Measurements from ENCODE around the gene DTWD2.
"Not testable (repeated sequence)": the region's sequence is repeated elsewhere in the genome, so short reads cannot be mapped to it uniquely, and the experiment has no call there.

DTWD2 gene

GRCh38 chr5:118994595-118994994 is 6.2 kb upstream of the DTWD2 start:
- no peak for DNase-seq

GRCh38 chr5:118993118-118993517 is 4.8 kb upstream of the DTWD2 start:
- not testable (repeated sequence) for DNase-seq

- not testable (repeated sequence) for DNase-seq
Observed at GRCh38 chr5:118992055-118992454, 3.7 kb upstream of the DTWD2 start.

GRCh38 chr5:118990582-118990981 is 2.2 kb upstream of the DTWD2 start:
- DNase-seq = no peak

GRCh38 chr5:118989816-118990215 is 1.5 kb upstream of the DTWD2 start:
- DNase-seq = no peak

DNA sequence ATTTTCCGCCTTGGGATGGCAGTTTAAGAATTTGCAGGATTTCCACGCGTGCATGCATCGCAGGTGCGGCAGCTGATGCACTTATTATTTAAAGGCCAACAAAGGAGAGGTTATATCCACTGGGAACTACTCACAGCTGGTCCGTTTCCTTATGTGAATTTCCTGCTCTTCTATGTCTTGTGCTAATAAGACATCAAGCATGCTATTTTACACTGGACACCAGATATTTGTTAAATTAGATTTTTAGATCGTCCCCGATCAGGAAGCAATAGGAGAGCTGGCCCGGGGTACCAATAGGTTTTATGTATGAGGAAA is 476 bp upstream of the DTWD2 start:
- DNase-seq = no peak

GRCh38 chr5:118984602-118985001 is 3.7 kb downstream of the DTWD2 start:
- DNase-seq = no peak

GRCh38 chr5:118981783-118982182 is 6.6 kb downstream of the DTWD2 start:
- DNase-seq = no peak

- DNase-seq = no peak
Observed at GRCh38 chr5:118980438-118980837, 7.9 kb downstream of the DTWD2 start.

GRCh38 chr5:118980017-118980416 is 8.3 kb downstream of the DTWD2 start:
- no peak for DNase-seq

DNA sequence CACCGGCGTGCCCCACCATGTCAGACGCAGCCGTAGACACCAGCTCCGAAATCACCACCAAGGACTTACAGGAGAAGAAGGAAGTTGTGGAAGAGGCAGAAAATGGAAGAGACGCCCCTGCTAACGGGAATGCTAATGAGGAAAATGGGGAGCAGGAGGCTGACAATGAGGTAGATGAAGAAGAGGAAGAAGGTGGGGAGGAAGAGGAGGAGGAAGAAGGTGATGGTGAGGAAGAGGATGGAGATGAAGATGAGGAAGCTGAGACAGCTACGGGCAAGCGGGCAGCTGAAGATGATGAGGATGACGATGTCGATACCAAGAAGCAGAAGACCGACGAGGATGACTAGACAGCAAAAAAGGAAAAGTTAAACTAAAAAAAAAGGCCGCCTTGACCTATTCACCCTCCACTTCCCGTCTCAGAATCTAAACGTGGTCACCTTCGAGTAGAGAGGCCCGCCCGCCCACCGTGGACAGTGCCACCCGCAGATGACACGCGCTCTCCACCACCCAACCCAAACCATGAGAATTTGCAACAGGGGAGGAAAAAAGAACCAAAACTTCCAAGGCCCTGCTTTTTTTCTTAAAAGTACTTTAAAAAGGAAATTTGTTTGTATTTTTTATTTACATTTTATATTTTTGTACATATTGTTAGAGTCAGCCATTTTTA is 14.4 kb downstream of the DTWD2 start:
- not testable (repeated sequence) for DNase-seq

GRCh38 chr5:118968925-118969375 is 19.4 kb downstream of the DTWD2 start:
- DNase-seq = no peak

- no peak for DNase-seq
Observed at GRCh38 chr5:118968406-118968911, 19.9 kb downstream of the DTWD2 start.

DNA sequence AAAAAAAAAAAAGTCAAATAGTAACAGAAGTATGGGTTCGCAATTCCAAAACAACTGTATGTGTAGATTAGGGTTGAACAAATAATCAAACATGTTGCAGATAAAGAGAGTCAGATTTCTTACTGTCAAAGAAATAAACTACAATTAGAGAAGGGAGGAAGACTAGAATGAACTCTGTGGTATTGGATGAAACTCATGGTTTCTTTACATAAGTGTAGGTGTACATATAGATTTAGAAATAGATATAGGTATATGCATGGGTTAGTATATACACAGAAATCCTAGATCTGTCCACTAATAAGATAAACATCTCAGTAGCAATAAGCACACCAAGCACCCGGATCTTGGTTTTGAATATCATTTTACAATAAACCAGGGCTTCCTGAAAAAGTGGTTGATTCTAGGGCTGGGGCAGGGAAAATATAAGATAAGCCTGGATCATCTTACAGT is 21.3 kb downstream of the DTWD2 start:
- DNase-seq = no peak

- DNase-seq = no peak
Observed at GRCh38 chr5:118965890-118966289, 22.5 kb downstream of the DTWD2 start.

GRCh38 chr5:118964970-118965369 is 23.4 kb downstream of the DTWD2 start:
- not testable (repeated sequence) for DNase-seq

DNA sequence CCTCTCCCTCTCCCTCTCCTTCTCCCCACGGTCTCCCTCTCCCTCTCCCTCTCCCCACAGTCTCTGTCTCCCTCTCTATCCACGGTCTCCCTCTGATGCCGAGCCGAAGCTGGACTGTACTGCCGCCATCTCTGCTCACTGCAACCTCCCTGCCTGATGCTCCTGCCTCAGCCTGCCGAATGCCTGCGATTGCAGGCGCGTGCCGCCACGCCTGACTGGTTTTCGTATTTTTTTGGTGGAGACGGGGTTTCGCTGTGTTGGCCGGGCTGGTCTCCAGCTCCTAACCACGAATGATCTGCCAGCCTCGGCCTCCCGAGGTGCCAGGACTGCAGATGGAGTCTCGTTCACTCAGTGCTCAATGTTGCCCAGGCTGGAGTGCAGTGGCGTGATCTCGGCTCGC is 24.0 kb downstream of the DTWD2 start:
- DNase-seq = not testable (repeated sequence)

DNA sequence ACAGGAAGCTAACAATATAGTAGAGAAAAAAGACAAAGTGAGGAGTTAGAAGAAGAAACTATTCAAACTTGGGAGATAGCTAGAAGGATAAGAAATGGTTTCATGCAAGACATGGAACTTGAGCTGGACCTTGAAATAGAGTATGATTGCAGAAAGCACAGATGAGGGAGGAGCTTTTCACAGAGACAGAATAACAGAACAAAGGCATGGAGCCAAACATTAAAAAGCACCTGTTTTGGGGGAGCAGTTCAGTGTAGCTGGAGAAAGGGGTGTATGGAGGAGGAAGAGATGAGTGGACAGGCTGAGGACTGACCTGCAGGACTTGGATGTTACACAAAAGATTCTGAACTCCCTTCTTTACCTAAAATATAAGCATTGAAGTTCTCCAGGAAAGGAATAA is 25.2 kb downstream of the DTWD2 start:
- no peak for DNase-seq

- DNase-seq = no peak
Observed at GRCh38 chr5:118960557-118960956, 27.8 kb downstream of the DTWD2 start.

DNA sequence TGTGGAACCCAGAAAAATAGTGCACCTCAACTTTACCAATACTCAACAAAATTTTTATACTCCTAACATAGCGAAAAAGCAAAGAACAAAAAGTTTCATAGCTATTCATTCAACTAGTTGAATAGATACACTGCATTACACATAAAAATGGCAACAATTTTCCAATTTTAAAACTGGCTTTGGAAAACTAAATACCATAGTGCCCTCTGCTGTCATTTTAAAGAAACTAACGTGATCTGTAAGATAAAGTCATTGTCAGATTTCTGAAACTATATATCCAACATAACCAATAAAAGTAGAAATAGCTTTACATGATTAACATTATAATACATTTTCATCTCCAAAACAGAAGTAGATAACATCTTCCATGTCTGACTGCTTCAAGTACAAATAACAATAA is 31.6 kb downstream of the DTWD2 start:
- no peak for DNase-seq

DNA sequence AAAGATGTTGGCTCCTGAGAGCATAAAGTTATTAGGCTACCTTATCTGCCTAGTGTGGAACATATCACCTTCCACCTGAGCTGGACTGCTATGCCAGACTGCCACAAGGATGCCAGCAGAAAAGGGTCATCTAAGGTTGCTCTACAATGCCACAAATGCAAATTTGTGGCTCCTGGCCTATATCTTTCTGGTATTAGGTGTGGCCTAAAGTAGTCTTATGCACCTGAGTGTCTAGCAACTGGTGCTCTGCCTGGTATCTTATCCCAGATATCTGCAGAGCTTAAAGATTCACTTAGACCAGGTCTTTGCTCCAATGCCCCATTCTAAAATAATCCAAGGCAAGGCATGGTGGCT is 34.7 kb downstream of the DTWD2 start:
- DNase-seq = no peak

- DNase-seq = no peak
Observed at GRCh38 chr5:118952992-118953651, 35.2 kb downstream of the DTWD2 start.

- not testable (repeated sequence) for DNase-seq
Observed at GRCh38 chr5:118952306-118952705, 36.0 kb downstream of the DTWD2 start.

DNA sequence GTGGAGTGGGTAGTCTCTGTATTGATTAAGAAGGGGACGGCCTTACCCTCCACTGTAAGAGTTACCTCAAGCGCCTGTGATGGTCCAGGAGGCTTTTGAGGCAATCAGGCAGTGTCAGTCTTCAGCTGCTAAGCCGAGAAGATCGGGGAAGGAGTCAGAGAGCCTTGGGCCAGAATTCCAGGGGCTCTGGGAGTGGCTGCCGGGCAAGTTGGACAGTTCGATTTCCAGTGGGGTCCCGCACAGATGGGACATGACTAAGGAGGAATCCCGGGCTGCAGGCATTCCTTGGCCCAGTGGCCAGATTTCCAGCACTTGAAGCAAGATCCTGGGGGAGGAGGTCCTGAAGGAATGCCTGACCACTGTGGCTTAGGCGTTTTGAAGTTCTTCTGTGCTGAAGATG is 38.0 kb downstream of the DTWD2 start:
- not testable (repeated sequence) for DNase-seq
